HepG2 (cell line): Measurements from ENCODE around the gene STK40. TPM values are rescaled to one million over a fixed set of nuclear protein-coding genes. Genes with fewer than 3 reads are reported as not detected.

ENCODE experiments used
- ATAC-seq: fragments of 200-7000 bp; cut with Tn5 transposase; 3 replicates; pipeline ENCODE4 v1.9.1; 2020; ENCODE audit warnings: mild to moderate bottlenecking, moderate library complexity
- BruUV-seq: library from RNA; stranded (reverse); fragments of 400-500 nt; replicated peaks from 2 replicates; lab custom pipeline; 2021; lab: Mats Ljungman, UMichigan
- CTCF ChIA-PET: fragments of 300-600 bp; formaldehyde crosslinking; extraction: SDS; loops from one replicate; lab custom pipeline; 2021; ENCODE audit warnings: low total read pairs, inconsistent platforms, low intra/inter-chr PET ratio; lab: Yijun Ruan, JAX
- POLR2A ChIA-PET: fragments of 350-600 bp; sonication (Branson Sonifier 250); formaldehyde crosslinking; loops from one replicate; lab custom pipeline; 2020; ENCODE audit warnings: antibody characterized with exemption, inconsistent platforms; lab: Yijun Ruan, JAX
- DNase-seq: peaks from one replicate; pipeline ENCODE4 v3.0.0-alpha.2; 2015; ENCODE audit warnings: low spot score
- FAIRE-seq: peaks from 3 replicates; lab custom pipeline; 2011; peaks lifted over from hg19 to GRCh38; lab: Jason Lieb, UNC
- H2AFZ ChIP-seq: one replicate; pipeline ENCODE4 v1.6.1; 2011; ENCODE audit warnings: low read length, inconsistent platforms
- H3K27ac ChIP-seq: fragments of 300-600 bp; 3 replicates; pipeline ENCODE4 v1.8.0; 2011; ENCODE audit warnings: mixed run types, mild to moderate bottlenecking, mixed read lengths, low read length, inconsistent platforms; ENCODE audit not compliant: insufficient read depth; ENCODE audit errors: extremely low read length
- H3K27me3 ChIP-seq, 2 experiments: fragments of 200-600 bp in 1 of 2; 2 replicates in 1 of 2; 3 replicates in 1 of 2; pipeline versions ENCODE4 v1.6.0 to v1.8.0; 2011; ENCODE audit warnings: low read length in 2 of 2, mild to moderate bottlenecking in 2 of 2, moderate library complexity in 2 of 2, inconsistent platforms in 1 of 2; ENCODE audit not compliant: insufficient read depth in 2 of 2, control insufficient read depth in 1 of 2
- H3K36me3 ChIP-seq, 2 experiments: fragments of 200-600 bp in 1 of 2; replicated peaks in 1 of 2; 2 replicates in 1 of 2; 3 replicates in 1 of 2; pipeline versions ENCODE4 v1.5.1 to v1.8.0; 2011; ENCODE audit warnings: low read length in 2 of 2, inconsistent platforms in 1 of 2; ENCODE audit not compliant: insufficient read depth in 2 of 2, control insufficient read depth in 1 of 2
- H3K4me1 ChIP-seq: 2 replicates; pipeline ENCODE4 v1.5.1; 2012; ENCODE audit warnings: low read length, inconsistent platforms; ENCODE audit not compliant: insufficient read depth
- H3K4me2 ChIP-seq: 2 replicates; pipeline ENCODE4 v1.6.0; 2011; ENCODE audit warnings: low read depth, low read length, inconsistent platforms
- H3K4me3 ChIP-seq, 3 experiments: fragments of 200-600 bp in 1 of 3; sonication (generic), shearing (Covaris generic) in 1 of 3; replicated peaks in 1 of 3; 2 replicates each; pipeline ENCODE4 v1.5.1; 2011 to 2016; ENCODE audit warnings: low read length in 3 of 3, inconsistent platforms in 2 of 3, low read depth in 2 of 3, mild to moderate bottlenecking in 2 of 3, control low read depth in 1 of 3, mixed read lengths in 1 of 3; ENCODE audit not compliant: insufficient read depth in 1 of 3
- H3K79me2 ChIP-seq: one replicate; pipeline ENCODE4 v1.6.1; 2011; ENCODE audit warnings: low read length, inconsistent platforms; ENCODE audit not compliant: insufficient read depth
- H3K9ac ChIP-seq: 2 replicates; pipeline ENCODE4 v1.6.0; 2011; ENCODE audit warnings: mild to moderate bottlenecking, low read depth, low read length, inconsistent platforms; ENCODE audit not compliant: insufficient read depth
- H3K9me3 ChIP-seq: 2 replicates; pipeline ENCODE4 v1.5.1; 2012; ENCODE audit warnings: mild to moderate bottlenecking, low read length
- H4K20me1 ChIP-seq: 2 replicates; pipeline ENCODE4 v1.6.0; 2011; ENCODE audit warnings: inconsistent platforms, mild to moderate bottlenecking, low read length, moderate library complexity; ENCODE audit not compliant: insufficient read depth
- KMT2A ChIP-seq: sonication (generic); formaldehyde crosslinking; IDR thresholded peaks from 2 replicates; pipeline ENCODE4 v1.4.0; 2020; ENCODE audit warnings: missing genetic modification reagents
- NONO ChIP-seq, 2 experiments: fragments of 450-650 bp in 1 of 2; sonication (generic) in 1 of 2; formaldehyde crosslinking in 1 of 2; IDR thresholded peaks in 1 of 2; conservative IDR thresholded peaks in 1 of 2; 2 replicates each; pipeline versions ENCODE4 v1.6.1 to v1.8.0; 2017 to 2022; ENCODE audit warnings: mild to moderate bottlenecking in 1 of 2, missing genetic modification reagents in 1 of 2, moderate library complexity in 1 of 2
- POLR2AphosphoS2 ChIP-seq: IDR thresholded peaks from 2 replicates; pipeline ENCODE4 v1.6.1; 2011; ENCODE audit warnings: low read depth, low read length, improper control_type of control experiment
- SMAD9 ChIP-seq: sonication (generic); formaldehyde crosslinking; IDR thresholded peaks from 2 replicates; pipeline ENCODE4 v1.5.1; 2020; ENCODE audit warnings: mild to moderate bottlenecking, missing genetic modification reagents
- TEAD3 ChIP-seq: optimal IDR thresholded peaks from 2 replicates; pipeline ENCODE3; 2016; ENCODE audit warnings: borderline replicate concordance
- ZNF337 ChIP-seq: sonication (generic); formaldehyde crosslinking; IDR thresholded peaks from 2 replicates; pipeline ENCODE4 v1.5.1; 2020; ENCODE audit warnings: missing genetic modification reagents, low read depth, mild to moderate bottlenecking, borderline replicate concordance
- ZNF567 ChIP-seq: sonication (generic); formaldehyde crosslinking; IDR thresholded peaks from 2 replicates; pipeline ENCODE4 v1.8.1; 2023; ENCODE audit warnings: mild to moderate bottlenecking, missing genetic modification reagents, borderline replicate concordance
- WGBS: methylation state at CpG from one replicate; pipeline ENCODE4 v1.1.6; 2017; ENCODE audit warnings: low lambda C conversion rate; 5-methylcytosine and 5-hydroxymethylcytosine counted together
- in situ Hi-C: cut with HindIII; loops from 2 replicates; pipeline ENCODE4 v1.10.0; 2017; ENCODE audit warnings: low pct_unique_long_range_greater_than_20kb; ENCODE audit not compliant: extremely low pct_ligation_motif_present
- intact Hi-C: fragments of 100-400 bp; cut with micrococcal nuclease; formaldehyde crosslinking; loops from one replicate; pipeline ENCODE4 v1.10.0; 2022; ENCODE audit not compliant: unreplicated experiment
- polyA plus RNA-seq, 8 experiments: library from polyadenylated mRNA; depleted of rRNA in 3 of 8; stranded (reverse) in 7 of 8; unstranded in 1 of 8; fragments of >200 nt; fragmentation: Illumina TruSeq in 4 of 8; extraction: Trizol in 4 of 8; gene quantifications; 2 replicates each; pipeline versions ENCODE4 v1.2.1 to v1.2.3, GENCODE V29; 2011 to 2016; ENCODE audit warnings: low read depth in 4 of 8, missing spikeins in 1 of 8, mixed read lengths in 1 of 8; ENCODE audit not compliant: insufficient read depth in 1 of 8
- total RNA-seq, 5 experiments: library from RNA; depleted of rRNA; stranded (reverse); fragments of >200 nt; fragmentation: Illumina TruSeq; extraction: Trizol; gene quantifications; 2 replicates each; pipeline ENCODE4 v1.2.3, GENCODE V29; 2016; ENCODE audit warnings: low read depth in 1 of 5
- TF ChIP-seq, protein P1 (sequence below): sonication (generic); formaldehyde crosslinking; IDR thresholded peaks from 2 replicates; pipeline ENCODE4 v1.4.0; 2020; ENCODE audit warnings: missing genetic modification reagents, mild to moderate bottlenecking, borderline replicate concordance
- TF ChIP-seq, protein P2 (sequence below): sonication (generic); formaldehyde crosslinking; IDR thresholded peaks from 2 replicates; pipeline ENCODE4 v1.5.1; 2020; ENCODE audit warnings: mild to moderate bottlenecking, missing genetic modification reagents, borderline replicate concordance

The STK40 gene
- total and polyA plus RNA-seq, 2 of the 13 experiments (the other 11 are each of a cell fraction or from before 2014, with no cell fraction given) = 33.8 to 35.1 TPM

DNA sequence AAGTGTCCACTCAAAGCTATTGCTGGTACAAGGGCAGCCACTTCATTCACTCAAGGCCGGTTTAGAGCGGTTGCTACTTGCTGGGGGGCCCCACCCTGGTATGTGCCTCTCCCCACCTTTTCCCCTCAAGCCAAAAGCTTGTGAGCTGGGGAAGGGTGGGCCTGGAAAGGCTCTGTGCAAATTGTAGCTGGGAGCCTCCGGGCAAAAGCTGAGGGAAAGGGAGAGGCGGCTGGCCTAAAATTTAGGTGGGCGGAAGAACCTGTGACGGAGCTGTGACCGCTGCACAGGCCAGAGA, 79.9 kb downstream of the STK40 start (continued):
- TF ChIP-seq NONO (IDR thresholded peaks at IDR 0.05) = no peak
- no peak for TF ChIP-seq NONO (CRISPR knock-in tag; conservative IDR thresholded peaks at IDR 0.05)
- TF ChIP-seq, protein P1, sequence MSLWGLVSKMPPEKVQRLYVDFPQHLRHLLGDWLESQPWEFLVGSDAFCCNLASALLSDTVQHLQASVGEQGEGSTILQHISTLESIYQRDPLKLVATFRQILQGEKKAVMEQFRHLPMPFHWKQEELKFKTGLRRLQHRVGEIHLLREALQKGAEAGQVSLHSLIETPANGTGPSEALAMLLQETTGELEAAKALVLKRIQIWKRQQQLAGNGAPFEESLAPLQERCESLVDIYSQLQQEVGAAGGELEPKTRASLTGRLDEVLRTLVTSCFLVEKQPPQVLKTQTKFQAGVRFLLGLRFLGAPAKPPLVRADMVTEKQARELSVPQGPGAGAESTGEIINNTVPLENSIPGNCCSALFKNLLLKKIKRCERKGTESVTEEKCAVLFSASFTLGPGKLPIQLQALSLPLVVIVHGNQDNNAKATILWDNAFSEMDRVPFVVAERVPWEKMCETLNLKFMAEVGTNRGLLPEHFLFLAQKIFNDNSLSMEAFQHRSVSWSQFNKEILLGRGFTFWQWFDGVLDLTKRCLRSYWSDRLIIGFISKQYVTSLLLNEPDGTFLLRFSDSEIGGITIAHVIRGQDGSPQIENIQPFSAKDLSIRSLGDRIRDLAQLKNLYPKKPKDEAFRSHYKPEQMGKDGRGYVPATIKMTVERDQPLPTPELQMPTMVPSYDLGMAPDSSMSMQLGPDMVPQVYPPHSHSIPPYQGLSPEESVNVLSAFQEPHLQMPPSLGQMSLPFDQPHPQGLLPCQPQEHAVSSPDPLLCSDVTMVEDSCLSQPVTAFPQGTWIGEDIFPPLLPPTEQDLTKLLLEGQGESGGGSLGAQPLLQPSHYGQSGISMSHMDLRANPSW (CRISPR knock-in tag) = no peak
- no peak for TF ChIP-seq TEAD3 (CRISPR knock-in tag)

DNA sequence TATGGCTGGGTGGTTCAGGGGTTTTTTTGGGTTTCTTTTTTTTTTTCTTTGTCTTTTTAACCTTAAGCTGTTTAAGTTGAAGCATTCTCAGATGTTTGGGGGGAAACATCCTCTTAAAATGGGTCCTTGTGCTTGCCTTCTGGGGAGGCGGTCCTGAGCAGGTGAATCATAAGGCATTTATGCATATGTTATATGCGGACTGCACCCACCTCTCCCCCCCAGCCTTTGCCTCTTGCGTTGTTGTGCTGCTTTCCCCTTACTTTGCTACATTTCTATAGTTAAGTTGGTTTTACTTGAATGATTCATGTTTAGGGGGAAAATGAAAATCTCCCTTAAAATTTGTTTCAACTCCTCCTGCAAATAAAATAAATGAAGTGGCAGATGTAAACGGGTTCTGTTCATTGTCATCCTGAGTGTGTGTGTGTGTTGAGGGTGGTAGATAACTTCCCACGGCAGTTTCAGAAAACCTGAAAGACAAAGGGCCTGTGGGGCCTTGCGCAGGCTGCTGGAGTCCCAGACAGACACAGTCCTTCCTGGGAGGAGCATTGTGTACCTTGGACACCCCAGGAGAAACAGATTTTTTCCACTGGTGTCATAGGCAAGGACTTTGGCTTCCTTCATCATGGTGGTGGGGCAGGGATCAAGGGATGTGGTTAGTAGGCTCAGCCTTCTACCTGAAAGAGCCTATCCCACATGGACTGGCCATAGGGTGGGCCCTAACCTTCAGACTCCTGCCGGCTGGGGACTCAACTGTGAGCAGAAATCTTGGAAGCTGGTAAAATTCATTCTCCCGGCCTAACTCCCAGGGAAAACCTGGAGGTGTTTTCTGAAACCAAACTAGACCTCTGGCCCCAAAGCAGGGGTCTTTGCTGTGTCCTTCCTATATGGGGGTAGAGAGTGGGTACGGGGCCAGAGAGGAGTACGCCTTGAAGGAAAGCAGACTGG, 80.5 kb downstream of the STK40 start:
- DNase-seq = peak; percentile 15
- Histone ChIP-seq H3K4me2 (peak overlapping the region; percentile 96), H3K79me2 (peaks cover 8% of the 10 kb centered on the region), H3K4me3 (peak overlapping the region; percentile 82 to 86 (median 85); a peak in 3 of 6 replicates), H3K9ac (peak overlapping the region; percentile 81; the same call in 1 of the 2 replicates), H3K36me3 (peaks cover 26 to 49% of the 10 kb centered on the region in 2 experiments), H2AFZ (no peak overlapping the region), H4K20me1 (no peaks in the 10 kb centered on the region; the same call in 1 of the 2 replicates), H3K27ac (peak overlapping the region; percentile 88), H3K9me3 (no peaks in the 10 kb centered on the region), H3K4me1 (peaks cover 29% of the 10 kb centered on the region), H3K27me3 (no peaks in the 10 kb centered on the region)
- ATAC-seq = 0 out of 3 replicates have a peak, but pooled peaks have one; percentile 0
- intact Hi-C loops = loop anchor here (1.0 kb wide), 1 partner anchor 64 kb away; no protein-coding TSS in a partner anchor
- CTCF ChIA-PET = no interaction called here
- TF ChIP-seq SMAD9 (no peak), KMT2A (CRISPR knock-in tag) (no peak), ZNF567 (CRISPR knock-in tag) (no peak), ZNF337 (peak; percentile 6; the same call in 1 of the 2 replicates), POLR2AphosphoS2 (0 out of 2 replicates have a peak, but pooled peaks have one; percentile 24)
- TF ChIP-seq, protein P2, sequence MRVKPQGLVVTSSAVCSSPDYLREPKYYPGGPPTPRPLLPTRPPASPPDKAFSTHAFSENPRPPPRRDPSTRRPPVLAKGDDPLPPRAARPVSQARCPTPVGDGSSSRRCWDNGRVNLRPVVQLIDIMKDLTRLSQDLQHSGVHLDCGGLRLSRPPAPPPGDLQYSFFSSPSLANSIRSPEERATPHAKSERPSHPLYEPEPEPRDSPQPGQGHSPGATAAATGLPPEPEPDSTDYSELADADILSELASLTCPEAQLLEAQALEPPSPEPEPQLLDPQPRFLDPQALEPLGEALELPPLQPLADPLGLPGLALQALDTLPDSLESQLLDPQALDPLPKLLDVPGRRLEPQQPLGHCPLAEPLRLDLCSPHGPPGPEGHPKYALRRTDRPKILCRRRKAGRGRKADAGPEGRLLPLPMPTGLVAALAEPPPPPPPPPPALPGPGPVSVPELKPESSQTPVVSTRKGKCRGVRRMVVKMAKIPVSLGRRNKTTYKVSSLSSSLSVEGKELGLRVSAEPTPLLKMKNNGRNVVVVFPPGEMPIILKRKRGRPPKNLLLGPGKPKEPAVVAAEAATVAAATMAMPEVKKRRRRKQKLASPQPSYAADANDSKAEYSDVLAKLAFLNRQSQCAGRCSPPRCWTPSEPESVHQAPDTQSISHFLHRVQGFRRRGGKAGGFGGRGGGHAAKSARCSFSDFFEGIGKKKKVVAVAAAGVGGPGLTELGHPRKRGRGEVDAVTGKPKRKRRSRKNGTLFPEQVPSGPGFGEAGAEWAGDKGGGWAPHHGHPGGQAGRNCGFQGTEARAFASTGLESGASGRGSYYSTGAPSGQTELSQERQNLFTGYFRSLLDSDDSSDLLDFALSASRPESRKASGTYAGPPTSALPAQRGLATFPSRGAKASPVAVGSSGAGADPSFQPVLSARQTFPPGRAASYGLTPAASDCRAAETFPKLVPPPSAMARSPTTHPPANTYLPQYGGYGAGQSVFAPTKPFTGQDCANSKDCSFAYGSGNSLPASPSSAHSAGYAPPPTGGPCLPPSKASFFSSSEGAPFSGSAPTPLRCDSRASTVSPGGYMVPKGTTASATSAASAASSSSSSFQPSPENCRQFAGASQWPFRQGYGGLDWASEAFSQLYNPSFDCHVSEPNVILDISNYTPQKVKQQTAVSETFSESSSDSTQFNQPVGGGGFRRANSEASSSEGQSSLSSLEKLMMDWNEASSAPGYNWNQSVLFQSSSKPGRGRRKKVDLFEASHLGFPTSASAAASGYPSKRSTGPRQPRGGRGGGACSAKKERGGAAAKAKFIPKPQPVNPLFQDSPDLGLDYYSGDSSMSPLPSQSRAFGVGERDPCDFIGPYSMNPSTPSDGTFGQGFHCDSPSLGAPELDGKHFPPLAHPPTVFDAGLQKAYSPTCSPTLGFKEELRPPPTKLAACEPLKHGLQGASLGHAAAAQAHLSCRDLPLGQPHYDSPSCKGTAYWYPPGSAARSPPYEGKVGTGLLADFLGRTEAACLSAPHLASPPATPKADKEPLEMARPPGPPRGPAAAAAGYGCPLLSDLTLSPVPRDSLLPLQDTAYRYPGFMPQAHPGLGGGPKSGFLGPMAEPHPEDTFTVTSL (CRISPR knock-in tag) = no peak
- FAIRE-seq = no peak
- no TSS peak for BruUV-seq
- in situ Hi-C loops = no loop called here
- 71% methylated on average over 9 of the region's 10 CpGs for WGBS
- POLR2A ChIA-PET = interaction anchor here (1.6 to 3.6 kb wide), 5 partner anchors 19 to 170 kb away, joined by 4 to 58 read pairs (median 18); partner anchors contain the start of genes EVA1B and THRAP3
